Vagina (tissue), 2 donors: ENCODE measurements around the gene KLHL3. TPM values are rescaled to one million over a fixed set of nuclear protein-coding genes. Genes with fewer than 3 reads are reported as not detected.

Experiments used
- DNase-seq, 2 donors: peaks; one replicate each; pipeline ENCODE4 v3.0.0-alpha.2; 2017; ENCODE audit errors: extremely low spot score in 2 of 2
- H3K27ac ChIP-seq: fragments of 200-600 bp; sonication (generic); one replicate; pipeline ENCODE4 v1.5.1; 2019
- H3K27me3 ChIP-seq: fragments of 200-600 bp; sonication (generic); one replicate; pipeline ENCODE4 v1.5.1; 2019
- H3K36me3 ChIP-seq, 2 donors: fragments of 200-600 bp; sonication (generic); one replicate each; pipeline ENCODE4 v1.5.1; 2017 to 2019
- H3K4me1 ChIP-seq: fragments of 200-600 bp; sonication (generic); one replicate; pipeline ENCODE4 v1.5.1; 2019
- H3K4me3 ChIP-seq, 2 donors: fragments of 200-600 bp; sonication (generic); 1 replicate in 1 of 2; 2 replicates in 1 of 2; pipeline ENCODE4 v1.5.1; 2016 to 2019
- H3K9me3 ChIP-seq: fragments of 200-600 bp; sonication (generic); one replicate; pipeline ENCODE4 v1.5.1; 2019
- CTCF ChIP-seq, 3 experiments: fragments of 450-650 bp in 2 of 3; fragments of 200-600 bp in 1 of 3; sonication (generic) in 1 of 3; IDR thresholded peaks; one replicate each; pipeline ENCODE4 v1.5.1; 2017 to 2019; ENCODE audit warnings: antibody characterized with exemption in 3 of 3, mild to moderate bottlenecking in 2 of 3, moderate library complexity in 2 of 3
- POLR2A ChIP-seq, 2 donors: fragments of 450-650 bp; IDR thresholded peaks; one replicate each; pipeline ENCODE4 v1.6.1; 2017; ENCODE audit warnings: antibody characterized with exemption in 2 of 2, mild to moderate bottlenecking in 2 of 2, moderate library complexity in 2 of 2
- POLR2AphosphoS5 ChIP-seq, 2 donors: sonication (generic); formaldehyde crosslinking; IDR thresholded peaks; one replicate each; pipeline ENCODE4 v1.9.0; 2017; ENCODE audit warnings: antibody characterized with exemption in 2 of 2, mild to moderate bottlenecking in 2 of 2, low read depth in 1 of 2; ENCODE audit not compliant: insufficient read depth in 1 of 2
- intact Hi-C: fragments of 100-400 bp; cut with DNase I; formaldehyde crosslinking; loops from one replicate; pipeline ENCODE4 v1.15.1; 2023
- total RNA-seq: library from RNA; depleted of rRNA; stranded (reverse); fragments of >200 nt; gene quantifications from one replicate; pipeline ENCODE4 v1.2.3, GENCODE V29; 2016

The KLHL3 gene
- total RNA-seq, 1 donor from 2014 or later: 7.4 TPM

- no peak for DNase-seq
- intact Hi-C loops: no loop called here
- peaks cover 0 to 6% of the 10 kb centered on the region in 2 donors for H3K36me3 ChIP-seq
- H3K4me3 ChIP-seq: no peak overlapping the region
- H3K27ac ChIP-seq: no peak overlapping the region
- no peaks in the 10 kb centered on the region for H3K4me1 ChIP-seq
- H3K9me3 ChIP-seq: no peaks in the 10 kb centered on the region
- no peak for TF ChIP-seq POLR2AphosphoS5 (IDR thresholded peaks at IDR 0.05; ENCODE audit: insufficient read depth in 1 of 2, low read depth in 1 of 2)
- TF ChIP-seq CTCF (IDR thresholded peaks at IDR 0.05): no peak
- no peak for TF ChIP-seq POLR2A (IDR thresholded peaks at IDR 0.05)
- no peaks in the 10 kb centered on the region for H3K27me3 ChIP-seq
Observed at GRCh38 chr5:137641148-137641547, 94.7 kb downstream of the KLHL3 start.

GRCh38 chr5:137639645-137640044 lies 96.2 kb downstream of the KLHL3 start:
- H3K9me3 ChIP-seq: no peaks in the 10 kb centered on the region
- no peak for TF ChIP-seq POLR2AphosphoS5 (IDR thresholded peaks at IDR 0.05; ENCODE audit: insufficient read depth in 1 of 2, low read depth in 1 of 2)
- TF ChIP-seq CTCF (IDR thresholded peaks at IDR 0.05): no peak
- TF ChIP-seq POLR2A (IDR thresholded peaks at IDR 0.05): no peak
- H3K27me3 ChIP-seq: no peaks in the 10 kb centered on the region
- H3K27ac ChIP-seq: no peak overlapping the region
- no peak for DNase-seq
- H3K4me3 ChIP-seq: no peak overlapping the region
- no peaks in the 10 kb centered on the region for H3K4me1 ChIP-seq
- H3K36me3 ChIP-seq: peaks cover 0 to 6% of the 10 kb centered on the region in 2 donors
- intact Hi-C loops: no loop called here

GRCh38 chr5:137638841-137639240 lies 97.0 kb downstream of the KLHL3 start:
- Histone ChIP-seq H3K9me3 (no peaks in the 10 kb centered on the region), H3K27ac (no peak overlapping the region), H3K27me3 (no peaks in the 10 kb centered on the region), H3K36me3 (peaks cover 0 to 6% of the 10 kb centered on the region in 2 donors), H3K4me1 (no peaks in the 10 kb centered on the region), H3K4me3 (no peak overlapping the region)
- DNase-seq: no peak
- no peak for TF ChIP-seq POLR2AphosphoS5 (IDR thresholded peaks at IDR 0.05; ENCODE audit: insufficient read depth in 1 of 2, low read depth in 1 of 2)
- no peak for TF ChIP-seq CTCF (IDR thresholded peaks at IDR 0.05)
- no peak for TF ChIP-seq POLR2A (IDR thresholded peaks at IDR 0.05)
- intact Hi-C loops: no loop called here

GRCh38 chr5:137636830-137637714 lies 98.8 kb downstream of the KLHL3 start:
- TF ChIP-seq POLR2AphosphoS5 (IDR thresholded peaks at IDR 0.05; ENCODE audit: insufficient read depth in 1 of 2, low read depth in 1 of 2) (no peak), POLR2A (IDR thresholded peaks at IDR 0.05) (no peak), CTCF (IDR thresholded peaks at IDR 0.05) (no peak)
- DNase-seq: no peak
- H3K27me3 ChIP-seq: no peaks in the 10 kb centered on the region
- peaks cover 0 to 6% of the 10 kb centered on the region in 2 donors for H3K36me3 ChIP-seq
- H3K27ac ChIP-seq: no peak overlapping the region
- no peak overlapping the region for H3K4me3 ChIP-seq
- H3K9me3 ChIP-seq: no peaks in the 10 kb centered on the region
- intact Hi-C loops: no loop called here
- no peaks in the 10 kb centered on the region for H3K4me1 ChIP-seq

GRCh38 chr5:137636099-137636498 lies 99.8 kb downstream of the KLHL3 start:
- Histone ChIP-seq H3K9me3 (no peaks in the 10 kb centered on the region), H3K27ac (no peak overlapping the region), H3K36me3 (peaks cover 0 to 6% of the 10 kb centered on the region in 2 donors), H3K4me1 (peaks cover 2% of the 10 kb centered on the region), H3K4me3 (no peak overlapping the region), H3K27me3 (no peaks in the 10 kb centered on the region)
- intact Hi-C loops: no loop called here
- TF ChIP-seq POLR2A (IDR thresholded peaks at IDR 0.05) (no peak), CTCF (IDR thresholded peaks at IDR 0.05) (no peak), POLR2AphosphoS5 (IDR thresholded peaks at IDR 0.05; ENCODE audit: insufficient read depth in 1 of 2, low read depth in 1 of 2) (no peak)
- DNase-seq: no peak
